ENCODE measurements around the gene SMARCA2.
A peak's percentile ranks its signal among the peaks of the same experiment; 100 is the strongest.

SMARCA2 gene

DNA sequence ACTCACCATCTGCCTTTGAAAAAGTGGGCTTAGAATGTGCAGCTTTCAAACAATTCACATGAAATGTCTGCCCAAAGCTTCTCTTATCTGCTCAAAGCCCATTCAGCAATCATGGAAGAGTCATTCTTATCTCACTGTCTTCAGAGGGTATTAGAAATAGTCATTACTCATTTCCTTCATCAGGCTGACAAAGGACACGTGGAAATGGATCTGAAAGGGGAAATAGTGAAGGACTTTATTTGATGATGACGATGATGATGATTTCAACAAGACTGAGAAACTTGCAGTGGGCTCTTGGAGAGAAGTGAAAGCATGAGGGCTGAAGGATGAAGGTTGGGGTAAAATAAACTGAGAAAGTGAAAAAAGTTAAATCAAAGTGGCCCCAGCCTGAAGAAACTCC lies 194.3 kb downstream of the SMARCA2 start:
- no peak for TF ChIP-seq POLR2A (IDR thresholded peaks at IDR 0.05; ENCODE audit: low read depth, low read length)
- FAIRE-seq = no peak
- no peak for DNase-seq (ENCODE audit: insufficient read length, low spot score)

DNA sequence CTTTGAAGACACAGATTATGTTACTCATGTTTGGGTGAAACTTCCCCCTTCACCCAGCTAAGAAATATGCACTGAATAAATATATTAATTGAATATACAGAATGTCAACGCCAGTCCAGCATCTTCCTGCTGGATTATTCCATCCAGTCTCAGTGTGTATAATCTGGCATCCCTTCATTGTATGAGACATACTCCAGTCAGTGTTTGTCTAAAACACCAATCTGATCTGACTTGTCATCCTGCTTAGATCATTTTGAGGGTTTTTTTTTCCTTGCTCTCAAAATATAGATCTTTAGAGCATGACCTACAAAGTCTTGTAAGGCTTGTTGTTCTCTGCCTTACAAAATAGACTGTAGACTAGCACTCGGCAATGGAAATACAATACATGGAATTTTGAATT lies 195.1 kb downstream of the SMARCA2 start:
- TF ChIP-seq POLR2A (IDR thresholded peaks at IDR 0.05; ENCODE audit: low read depth, low read length) = no peak
- DNase-seq (ENCODE audit: insufficient read length, low spot score) (no peak), FAIRE-seq (no peak)

DNA sequence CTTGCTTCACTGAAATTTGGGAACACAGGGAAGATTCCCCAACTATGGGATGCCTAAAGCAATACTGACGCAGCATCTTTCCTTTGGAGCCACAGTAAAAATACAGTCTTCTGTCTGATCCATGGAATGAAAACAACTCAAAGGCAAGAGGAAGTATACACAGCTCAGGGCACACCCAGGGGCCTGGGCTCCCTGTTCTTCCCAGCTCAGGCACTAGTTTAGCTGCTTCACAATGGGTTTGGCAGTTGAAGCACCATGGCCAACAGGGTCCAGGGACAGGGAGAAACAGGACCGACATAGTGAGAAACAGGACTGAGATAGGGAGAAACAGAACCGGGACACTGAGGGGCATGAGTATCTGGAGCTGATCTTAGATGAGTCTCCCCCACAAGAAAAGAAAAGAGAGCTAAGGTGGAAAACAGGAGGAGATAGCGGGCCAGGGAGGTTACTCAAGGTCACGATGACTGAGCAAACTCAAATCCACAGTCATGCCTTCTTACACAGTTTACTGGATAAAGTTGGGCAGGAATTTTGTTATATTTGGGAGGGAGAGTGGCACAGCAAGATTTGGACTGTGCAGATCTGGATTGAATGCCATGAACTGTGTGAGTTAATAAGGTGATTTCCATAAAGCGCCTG lies 198.8 kb downstream of the SMARCA2 start:
- TF ChIP-seq POLR2A (IDR thresholded peaks at IDR 0.05; ENCODE audit: low read depth, low read length) = no peak
- FAIRE-seq (no peak), DNase-seq (ENCODE audit: insufficient read length, low spot score) (no peak)

DNA sequence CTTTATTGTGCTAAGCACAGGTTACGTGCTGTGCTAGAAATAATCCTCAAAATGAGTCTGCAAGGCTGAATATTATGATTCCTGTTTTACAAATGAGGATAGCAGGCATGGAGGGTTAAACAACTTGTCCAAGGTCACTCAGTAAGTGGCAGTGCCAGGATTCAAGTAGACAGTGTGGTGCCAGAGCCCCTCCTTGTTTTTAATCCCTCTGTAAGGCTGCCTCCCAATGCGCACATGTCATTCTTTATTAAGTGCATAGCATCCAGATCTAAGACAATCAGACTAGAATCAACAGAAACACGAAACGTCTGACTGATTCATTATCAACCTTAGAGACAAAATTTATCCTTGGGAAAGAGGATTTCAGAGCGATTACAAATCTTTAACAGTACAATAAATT lies 199.6 kb downstream of the SMARCA2 start:
- TF ChIP-seq POLR2A (IDR thresholded peaks at IDR 0.05; ENCODE audit: low read depth, low read length) = no peak
- no peak for DNase-seq (ENCODE audit: insufficient read length, low spot score)
- no peak for FAIRE-seq

DNA sequence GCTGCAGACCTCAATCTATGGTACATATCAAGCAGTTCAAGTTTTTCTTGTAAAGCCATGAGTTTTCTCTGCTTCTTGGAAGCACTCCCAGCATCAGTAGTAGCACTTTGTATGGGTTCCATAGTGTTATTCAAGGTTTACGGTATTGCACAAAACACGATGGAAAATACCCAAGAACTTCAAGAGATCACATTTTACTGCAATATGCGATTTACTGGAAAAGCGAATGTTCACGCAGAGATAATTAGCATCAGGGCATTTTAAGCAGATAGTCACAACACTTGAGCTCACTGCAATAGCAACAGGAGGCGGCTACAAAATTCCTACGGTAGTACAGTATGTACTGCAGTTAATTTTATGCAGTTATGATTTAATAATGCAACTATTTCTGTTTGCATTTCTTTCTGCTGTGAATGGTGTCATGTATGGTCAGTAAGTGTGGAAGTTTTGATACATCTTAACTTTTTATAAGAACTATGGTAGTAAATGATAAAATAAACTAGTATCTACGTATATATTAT lies 200.8 kb downstream of the SMARCA2 start:
- TF ChIP-seq POLR2A (IDR thresholded peaks at IDR 0.05; ENCODE audit: low read depth, low read length) = no peak
- no peak for FAIRE-seq
- DNase-seq (ENCODE audit: insufficient read length, low spot score) = no peak

DNA sequence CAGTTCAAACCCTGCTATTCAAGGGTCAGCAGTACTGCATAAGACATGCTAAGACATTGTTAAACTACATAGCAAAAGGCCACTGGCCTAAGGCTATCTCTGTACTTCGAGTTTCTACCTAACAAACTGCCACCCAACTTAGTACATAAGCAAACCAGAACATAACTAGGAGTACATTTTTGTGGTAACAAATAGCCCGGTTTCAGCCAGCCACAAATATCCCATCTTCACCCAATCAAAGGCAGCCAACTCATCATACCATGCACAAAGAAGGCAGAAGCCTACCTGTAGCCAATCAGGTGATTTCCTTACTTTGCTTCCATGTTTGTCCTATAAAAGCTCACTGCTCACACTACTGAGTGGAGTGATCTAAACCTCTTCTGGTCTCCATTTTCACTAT lies 201.4 kb downstream of the SMARCA2 start:
- DNase-seq (ENCODE audit: insufficient read length, low spot score) (no peak), FAIRE-seq (no peak)
- no peak for TF ChIP-seq POLR2A (IDR thresholded peaks at IDR 0.05; ENCODE audit: low read depth, low read length)

DNA sequence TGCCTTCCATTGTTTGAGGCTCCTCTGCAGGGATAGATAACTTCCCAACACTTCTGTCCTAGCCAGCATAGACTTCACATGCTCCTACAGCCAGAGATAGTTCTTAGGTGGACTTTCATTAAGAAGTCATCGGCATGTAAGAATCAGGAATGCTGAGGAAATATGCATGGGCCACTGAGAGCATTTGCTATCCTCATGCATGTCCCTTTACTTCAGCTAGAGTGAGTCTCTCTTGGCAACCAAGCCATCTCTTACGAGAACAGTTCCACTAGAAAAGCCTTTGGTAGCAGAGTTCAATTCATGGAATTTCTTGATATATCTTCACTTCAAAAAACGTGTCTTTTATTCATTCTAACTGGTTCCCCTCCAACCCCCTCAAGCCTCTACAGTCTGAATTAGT lies 202.4 kb downstream of the SMARCA2 start:
- no peak for TF ChIP-seq POLR2A (IDR thresholded peaks at IDR 0.05; ENCODE audit: low read depth, low read length)
- no peak for FAIRE-seq
- no peak for DNase-seq (ENCODE audit: insufficient read length, low spot score)

DNA sequence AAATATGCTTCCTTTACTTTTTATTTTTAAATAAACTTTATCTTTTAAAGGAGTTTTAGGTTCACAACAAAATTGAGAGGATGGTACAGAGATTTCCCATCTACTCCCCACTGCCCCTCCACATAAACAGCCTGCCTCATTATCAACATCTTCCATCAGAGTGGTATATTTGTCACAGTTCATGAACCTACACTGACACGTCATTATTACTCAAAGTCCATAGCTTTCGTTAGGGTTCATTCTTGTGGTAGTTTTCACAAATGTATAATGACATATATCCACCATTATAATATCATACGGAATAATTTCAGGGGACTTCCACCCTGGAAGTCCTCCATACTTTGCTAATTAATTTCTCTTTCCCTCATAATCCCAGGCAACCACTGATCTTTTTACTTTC lies 204.9 kb downstream of the SMARCA2 start:
- no peak for DNase-seq (ENCODE audit: insufficient read length, low spot score)
- TF ChIP-seq POLR2A (IDR thresholded peaks at IDR 0.05; ENCODE audit: low read depth, low read length) = no peak
- FAIRE-seq = no peak

DNA sequence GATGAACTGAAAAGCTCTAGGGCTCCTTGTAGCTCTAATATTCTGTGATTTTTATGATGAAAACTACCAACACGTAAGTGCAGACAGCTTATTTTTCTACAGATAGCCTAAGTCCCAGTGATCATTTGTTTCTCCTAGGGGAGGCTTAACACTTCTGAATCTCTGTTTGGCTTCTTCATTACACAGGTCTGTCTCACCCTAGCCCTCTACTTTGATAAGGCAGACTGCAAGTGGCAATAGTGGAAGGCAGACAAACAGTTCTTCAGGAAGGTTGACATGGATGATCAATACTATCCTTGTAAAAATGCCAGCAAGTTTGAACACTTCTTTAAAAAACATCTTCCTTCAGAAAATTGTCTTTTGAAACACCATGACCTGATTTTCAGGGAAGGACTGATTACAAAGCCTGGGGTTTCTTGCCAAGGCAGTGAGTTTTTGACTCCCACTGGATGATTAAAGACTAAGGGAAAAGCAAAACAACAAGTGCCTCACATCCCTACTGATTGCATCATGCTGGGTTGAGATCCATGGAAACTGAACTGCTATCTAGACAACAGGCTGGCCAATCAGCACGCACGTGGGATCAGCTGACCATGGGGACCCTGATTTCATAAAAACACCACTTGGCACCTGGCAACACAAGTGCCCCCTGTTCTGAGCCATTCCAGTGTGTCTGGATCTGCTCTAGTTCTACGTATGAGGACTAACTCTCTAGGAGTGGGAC lies 212.2 kb downstream of the SMARCA2 start:
- TF ChIP-seq POLR2A (IDR thresholded peaks at IDR 0.05; ENCODE audit: low read depth, low read length) = no peak
- DNase-seq (ENCODE audit: insufficient read length, low spot score) = no peak
- peak; percentile 41 for FAIRE-seq

DNA sequence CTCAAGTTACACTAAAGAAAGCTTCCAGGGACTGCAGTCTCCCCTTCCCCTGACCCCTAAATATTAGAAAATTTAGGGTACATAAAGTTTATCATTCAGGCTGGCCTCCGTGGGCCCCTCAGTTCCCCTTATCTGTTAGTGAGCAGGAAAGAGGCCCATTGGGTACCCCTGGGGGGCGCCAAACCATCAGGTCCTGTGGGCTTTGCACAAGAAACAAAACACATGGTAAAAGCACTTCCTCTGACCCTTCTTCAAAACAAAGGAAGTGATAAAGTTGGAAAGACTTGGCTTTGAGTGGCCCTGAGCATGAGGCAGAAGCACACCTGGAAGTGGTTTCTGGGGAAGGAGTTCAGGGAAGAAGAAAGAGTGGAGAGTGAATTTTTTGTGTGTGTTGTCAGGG lies 213.0 kb downstream of the SMARCA2 start:
- no peak for TF ChIP-seq POLR2A (IDR thresholded peaks at IDR 0.05; ENCODE audit: low read depth, low read length)
- no peak for FAIRE-seq
- no peak for DNase-seq (ENCODE audit: insufficient read length, low spot score)

DNA sequence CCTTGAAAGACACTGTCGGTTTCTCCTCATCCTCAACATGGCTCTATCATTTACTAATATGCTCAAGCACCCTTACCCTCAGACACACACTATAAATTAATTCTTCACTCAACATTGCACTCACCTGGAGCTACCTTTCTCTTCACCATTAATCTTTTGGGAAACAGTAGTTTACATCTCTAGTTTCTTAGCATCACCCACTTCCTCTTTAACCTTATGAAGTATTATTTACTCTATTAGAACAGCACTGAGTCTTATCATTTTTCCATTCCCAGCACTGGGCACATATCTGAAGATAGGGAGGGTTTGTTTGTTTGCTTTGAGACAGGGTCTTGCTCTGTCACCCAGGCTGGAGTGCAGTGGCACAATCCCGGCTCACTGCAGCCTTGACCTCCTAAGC lies 213.5 kb downstream of the SMARCA2 start:
- FAIRE-seq (no peak), DNase-seq (ENCODE audit: insufficient read length, low spot score) (no peak)
- TF ChIP-seq POLR2A (IDR thresholded peaks at IDR 0.05; ENCODE audit: low read depth, low read length) = no peak

DNA sequence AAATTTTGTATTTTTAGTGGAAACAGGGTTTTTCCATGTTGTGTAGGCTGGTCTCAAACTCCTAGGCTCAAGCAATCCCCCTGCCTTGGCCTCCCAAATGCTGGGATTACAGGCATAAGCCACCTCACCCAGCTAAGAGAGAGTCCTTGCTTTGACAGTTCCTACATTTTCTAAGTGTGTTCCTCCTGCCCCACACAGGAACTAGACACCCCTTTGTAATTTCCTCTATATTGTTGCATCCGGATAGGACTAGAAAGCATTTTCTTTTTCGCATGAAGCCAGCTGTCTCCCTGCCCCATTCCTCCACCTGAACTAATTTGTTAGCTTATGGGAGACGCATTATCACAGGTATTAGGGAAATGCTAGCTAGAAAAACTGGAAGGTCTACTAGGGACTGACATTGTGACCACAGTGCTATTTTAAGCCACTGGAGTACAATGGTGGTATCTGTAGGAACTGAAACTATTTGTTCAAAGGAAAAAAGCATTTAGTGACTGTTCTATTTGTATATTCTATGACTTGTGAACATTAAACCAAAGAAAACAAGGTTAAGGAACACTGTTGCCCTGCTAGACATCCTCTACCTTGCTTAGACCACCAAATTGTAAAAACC lies 214.1 kb downstream of the SMARCA2 start:
- no peak for TF ChIP-seq POLR2A (IDR thresholded peaks at IDR 0.05; ENCODE audit: low read depth, low read length)
- DNase-seq (ENCODE audit: insufficient read length, low spot score) (no peak), FAIRE-seq (no peak)

DNA sequence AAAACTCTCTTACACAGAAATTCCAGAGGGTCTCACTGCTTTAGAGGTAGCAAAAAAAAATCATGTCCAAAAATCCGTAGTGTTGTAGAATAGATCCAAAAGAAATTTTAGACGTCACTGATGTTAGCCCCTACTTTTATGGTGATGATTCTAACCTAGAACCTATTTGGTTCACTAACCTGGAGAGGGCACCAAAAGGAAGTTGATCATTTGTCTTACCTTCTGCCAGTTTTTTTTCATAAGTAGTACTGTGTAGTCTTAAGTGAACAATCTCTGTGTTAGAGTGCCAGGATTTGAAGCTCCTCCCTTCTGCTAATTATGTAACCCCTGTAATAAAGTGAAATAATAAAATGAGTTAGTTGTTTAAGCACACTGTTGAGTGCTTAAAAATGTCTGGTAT lies 215.2 kb downstream of the SMARCA2 start:
- no peak for DNase-seq (ENCODE audit: insufficient read length, low spot score)
- no peak for TF ChIP-seq POLR2A (IDR thresholded peaks at IDR 0.05; ENCODE audit: low read depth, low read length)
- FAIRE-seq = no peak

DNA sequence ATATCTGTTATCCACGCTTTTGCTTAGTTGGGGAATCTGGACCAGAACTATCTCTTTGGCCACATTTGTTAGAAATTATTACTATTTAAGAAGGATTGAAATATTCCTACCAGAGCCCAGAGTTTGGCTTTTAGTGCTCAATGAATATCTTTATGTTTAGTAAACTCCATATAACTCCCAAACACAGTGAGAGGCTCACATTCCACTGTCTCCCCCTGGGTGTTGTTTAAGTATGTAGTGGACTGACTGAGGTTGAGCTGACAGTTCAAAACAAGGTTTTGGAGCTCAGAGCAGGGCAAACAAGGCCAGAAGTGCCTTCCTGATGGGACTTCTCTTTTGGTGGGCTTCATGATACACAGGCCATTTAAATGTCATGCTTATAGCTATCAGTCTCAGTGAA lies 216.0 kb downstream of the SMARCA2 start:
- no peak for FAIRE-seq
- TF ChIP-seq POLR2A (IDR thresholded peaks at IDR 0.05; ENCODE audit: low read depth, low read length) = no peak

DNA sequence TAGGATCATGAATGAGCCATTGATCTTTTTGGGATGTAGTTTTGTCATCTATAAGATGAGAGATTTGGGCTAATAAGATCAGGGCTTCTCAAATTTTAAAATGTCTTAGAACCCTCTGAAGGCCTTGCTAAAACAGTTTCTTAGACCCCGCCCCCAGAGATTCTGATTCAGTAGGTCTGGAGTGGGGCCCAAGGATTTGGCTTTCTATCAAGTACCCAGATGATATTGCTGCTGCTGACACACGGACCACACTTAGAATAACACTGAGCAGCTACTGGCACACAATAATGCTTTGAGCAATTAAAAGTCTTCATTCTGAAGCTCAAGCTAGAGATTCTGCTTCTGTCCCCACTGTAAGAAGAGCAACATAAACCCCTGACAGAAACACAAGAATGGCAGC lies 216.7 kb downstream of the SMARCA2 start:
- DNase-seq (ENCODE audit: insufficient read length, low spot score) (no peak), FAIRE-seq (no peak)
- no peak for TF ChIP-seq POLR2A (IDR thresholded peaks at IDR 0.05; ENCODE audit: low read depth, low read length)

More for the DNA sequence above, 216.0 kb downstream of the SMARCA2 start:
- DNase-seq (ENCODE audit: insufficient read length, low spot score) = no peak
